HepG2 (cell line): Measurements from ENCODE around the gene ARL3. TPM values are rescaled to one million over a fixed set of nuclear protein-coding genes. Genes with fewer than 3 reads are reported as not detected.

ENCODE experiments used
- FOSL2 ChIP-seq: sonication (generic); formaldehyde crosslinking; IDR thresholded peaks from 2 replicates; pipeline ENCODE4 v1.4.0; 2020; ENCODE audit warnings: missing genetic modification reagents
- HNF4G ChIP-seq, 2 experiments: sonication (generic) in 1 of 2; formaldehyde crosslinking in 1 of 2; IDR thresholded peaks; 2 replicates each; pipeline versions ENCODE4 v1.4.0 to v1.6.1; 2011 to 2020; ENCODE audit warnings: borderline replicate concordance in 2 of 2, low read depth in 2 of 2, mild to moderate bottlenecking in 2 of 2, low read length in 1 of 2, missing genetic modification reagents in 1 of 2, moderate library complexity in 1 of 2
- PTBP1 ChIP-seq: fragments of 200-400 bp; formaldehyde crosslinking; IDR thresholded peaks from 2 replicates; pipeline ENCODE4 v1.6.1; 2018; ENCODE audit warnings: low read length, low read depth; ENCODE audit not compliant: poor library complexity, severe bottlenecking
- SMAD3 ChIP-seq: sonication (generic); formaldehyde crosslinking; IDR thresholded peaks from 2 replicates; pipeline ENCODE4 v1.4.0; 2020; ENCODE audit warnings: missing genetic modification reagents
- SOX6 ChIP-seq, 2 experiments: fragments of 450-650 bp in 1 of 2; sonication (generic) in 1 of 2; formaldehyde crosslinking in 1 of 2; IDR thresholded peaks; 2 replicates each; pipeline versions ENCODE4 v1.4.0 to v1.6.1; 2017 to 2020; ENCODE audit warnings: antibody characterized with exemption in 1 of 2, mild to moderate bottlenecking in 1 of 2, missing genetic modification reagents in 1 of 2
- ZNF136 ChIP-seq: sonication (generic); formaldehyde crosslinking; IDR thresholded peaks from 2 replicates; pipeline ENCODE4 v1.8.1; 2022; ENCODE audit warnings: low read depth, mild to moderate bottlenecking, moderate library complexity, missing genetic modification reagents
- ZNF569 ChIP-seq: sonication (generic); formaldehyde crosslinking; IDR thresholded peaks from 2 replicates; pipeline ENCODE4 v1.5.0; 2020; ENCODE audit warnings: mild to moderate bottlenecking, missing genetic modification reagents, moderate library complexity, borderline replicate concordance
- ZNF788 ChIP-seq: sonication (generic); formaldehyde crosslinking; IDR thresholded peaks from 2 replicates; pipeline ENCODE4 v1.5.0; 2020; ENCODE audit warnings: mild to moderate bottlenecking, missing genetic modification reagents, borderline replicate concordance
- polyA plus RNA-seq, 8 experiments: library from polyadenylated mRNA; depleted of rRNA in 3 of 8; stranded (reverse) in 7 of 8; unstranded in 1 of 8; fragments of >200 nt; fragmentation: Illumina TruSeq in 4 of 8; extraction: Trizol in 4 of 8; gene quantifications; 2 replicates each; pipeline versions ENCODE4 v1.2.1 to v1.2.3, GENCODE V29; 2011 to 2016; ENCODE audit warnings: low read depth in 4 of 8, missing spikeins in 1 of 8, mixed read lengths in 1 of 8; ENCODE audit not compliant: insufficient read depth in 1 of 8
- total RNA-seq, 5 experiments: library from RNA; depleted of rRNA; stranded (reverse); fragments of >200 nt; fragmentation: Illumina TruSeq; extraction: Trizol; gene quantifications; 2 replicates each; pipeline ENCODE4 v1.2.3, GENCODE V29; 2016; ENCODE audit warnings: low read depth in 1 of 5
- TF ChIP-seq, protein P1 (sequence below): sonication (generic); IDR thresholded peaks from 2 replicates; pipeline ENCODE4 v1.6.1; 2016; ENCODE audit warnings: low read depth, borderline replicate concordance
- TF ChIP-seq, protein P2 (sequence below): sonication (generic); formaldehyde crosslinking; IDR thresholded peaks from 2 replicates; pipeline ENCODE4 v1.4.0; 2020; ENCODE audit warnings: mild to moderate bottlenecking, missing genetic modification reagents
- TF ChIP-seq, protein P3 (sequence below): sonication (generic); formaldehyde crosslinking; IDR thresholded peaks from 2 replicates; pipeline ENCODE4 v1.5.0; 2020; ENCODE audit warnings: mild to moderate bottlenecking, missing genetic modification reagents, borderline replicate concordance
- TF ChIP-seq, protein P4 (sequence below), 2 experiments: sonication (generic) in 1 of 2; formaldehyde crosslinking in 1 of 2; IDR thresholded peaks; 2 replicates each; pipeline versions ENCODE4 v1.6.1 to v1.9.0; 2014 to 2022; ENCODE audit warnings: antibody characterized with exemption in 1 of 2, borderline replicate concordance in 1 of 2, inconsistent platforms in 1 of 2, low read depth in 1 of 2, missing genetic modification reagents in 1 of 2

The ARL3 gene
- total and polyA plus RNA-seq, 2 of the 13 experiments (the other 11 are each of a cell fraction or from before 2014, with no cell fraction given), result 5.2 to 6.6 TPM

DNA sequence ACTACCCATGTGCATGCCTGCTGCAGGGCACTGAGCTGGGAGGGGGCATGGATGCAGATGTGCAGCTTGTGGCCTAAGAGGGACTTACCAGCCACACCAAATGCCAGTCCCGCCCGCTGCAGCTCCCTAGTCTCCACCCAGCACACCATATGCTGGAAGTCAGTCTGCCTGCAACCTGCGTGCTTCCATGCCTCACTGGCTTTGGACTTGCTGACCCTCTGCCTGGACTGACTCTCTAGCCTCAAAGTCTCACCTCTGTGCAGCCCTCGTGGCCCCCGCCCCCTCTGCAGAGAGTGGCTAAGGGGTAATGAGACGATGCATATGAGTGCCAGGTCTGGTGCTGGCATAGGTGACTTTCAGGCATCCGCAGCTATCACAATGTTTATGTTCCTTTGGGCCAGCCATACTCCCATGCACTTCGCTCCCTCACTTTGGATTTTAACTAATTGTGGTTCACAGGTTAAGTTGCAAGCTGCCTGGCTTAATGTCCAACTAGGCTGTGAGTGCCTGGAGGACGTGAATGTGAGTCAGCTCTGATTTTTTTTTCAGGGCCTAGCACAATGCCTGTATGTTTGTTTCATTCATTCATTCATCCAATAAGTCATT, 48.2 kb downstream of the ARL3 start (continued):
- peak; percentile 14; the same call in 1 of the 2 replicates for TF ChIP-seq ZNF788 (CRISPR knock-in tag)
- TF ChIP-seq ZNF136 (CRISPR knock-in tag), result no peak
- peak; percentile 68 for TF ChIP-seq FOSL2
- TF ChIP-seq, protein P1, sequence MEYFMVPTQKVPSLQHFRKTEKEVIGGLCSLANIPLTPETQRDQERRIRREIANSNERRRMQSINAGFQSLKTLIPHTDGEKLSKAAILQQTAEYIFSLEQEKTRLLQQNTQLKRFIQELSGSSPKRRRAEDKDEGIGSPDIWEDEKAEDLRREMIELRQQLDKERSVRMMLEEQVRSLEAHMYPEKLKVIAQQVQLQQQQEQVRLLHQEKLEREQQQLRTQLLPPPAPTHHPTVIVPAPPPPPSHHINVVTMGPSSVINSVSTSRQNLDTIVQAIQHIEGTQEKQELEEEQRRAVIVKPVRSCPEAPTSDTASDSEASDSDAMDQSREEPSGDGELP, result 0 out of 2 replicates have a peak, but pooled peaks have one; percentile 25
- no peak for TF ChIP-seq SMAD3 (CRISPR knock-in tag)
- TF ChIP-seq PTBP1, result no peak
- TF ChIP-seq, protein P2, sequence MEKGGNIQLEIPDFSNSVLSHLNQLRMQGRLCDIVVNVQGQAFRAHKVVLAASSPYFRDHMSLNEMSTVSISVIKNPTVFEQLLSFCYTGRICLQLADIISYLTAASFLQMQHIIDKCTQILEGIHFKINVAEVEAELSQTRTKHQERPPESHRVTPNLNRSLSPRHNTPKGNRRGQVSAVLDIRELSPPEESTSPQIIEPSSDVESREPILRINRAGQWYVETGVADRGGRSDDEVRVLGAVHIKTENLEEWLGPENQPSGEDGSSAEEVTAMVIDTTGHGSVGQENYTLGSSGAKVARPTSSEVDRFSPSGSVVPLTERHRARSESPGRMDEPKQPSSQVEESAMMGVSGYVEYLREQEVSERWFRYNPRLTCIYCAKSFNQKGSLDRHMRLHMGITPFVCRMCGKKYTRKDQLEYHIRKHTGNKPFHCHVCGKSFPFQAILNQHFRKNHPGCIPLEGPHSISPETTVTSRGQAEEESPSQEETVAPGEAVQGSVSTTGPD (CRISPR knock-in tag), result no peak
- TF ChIP-seq, protein P3, sequence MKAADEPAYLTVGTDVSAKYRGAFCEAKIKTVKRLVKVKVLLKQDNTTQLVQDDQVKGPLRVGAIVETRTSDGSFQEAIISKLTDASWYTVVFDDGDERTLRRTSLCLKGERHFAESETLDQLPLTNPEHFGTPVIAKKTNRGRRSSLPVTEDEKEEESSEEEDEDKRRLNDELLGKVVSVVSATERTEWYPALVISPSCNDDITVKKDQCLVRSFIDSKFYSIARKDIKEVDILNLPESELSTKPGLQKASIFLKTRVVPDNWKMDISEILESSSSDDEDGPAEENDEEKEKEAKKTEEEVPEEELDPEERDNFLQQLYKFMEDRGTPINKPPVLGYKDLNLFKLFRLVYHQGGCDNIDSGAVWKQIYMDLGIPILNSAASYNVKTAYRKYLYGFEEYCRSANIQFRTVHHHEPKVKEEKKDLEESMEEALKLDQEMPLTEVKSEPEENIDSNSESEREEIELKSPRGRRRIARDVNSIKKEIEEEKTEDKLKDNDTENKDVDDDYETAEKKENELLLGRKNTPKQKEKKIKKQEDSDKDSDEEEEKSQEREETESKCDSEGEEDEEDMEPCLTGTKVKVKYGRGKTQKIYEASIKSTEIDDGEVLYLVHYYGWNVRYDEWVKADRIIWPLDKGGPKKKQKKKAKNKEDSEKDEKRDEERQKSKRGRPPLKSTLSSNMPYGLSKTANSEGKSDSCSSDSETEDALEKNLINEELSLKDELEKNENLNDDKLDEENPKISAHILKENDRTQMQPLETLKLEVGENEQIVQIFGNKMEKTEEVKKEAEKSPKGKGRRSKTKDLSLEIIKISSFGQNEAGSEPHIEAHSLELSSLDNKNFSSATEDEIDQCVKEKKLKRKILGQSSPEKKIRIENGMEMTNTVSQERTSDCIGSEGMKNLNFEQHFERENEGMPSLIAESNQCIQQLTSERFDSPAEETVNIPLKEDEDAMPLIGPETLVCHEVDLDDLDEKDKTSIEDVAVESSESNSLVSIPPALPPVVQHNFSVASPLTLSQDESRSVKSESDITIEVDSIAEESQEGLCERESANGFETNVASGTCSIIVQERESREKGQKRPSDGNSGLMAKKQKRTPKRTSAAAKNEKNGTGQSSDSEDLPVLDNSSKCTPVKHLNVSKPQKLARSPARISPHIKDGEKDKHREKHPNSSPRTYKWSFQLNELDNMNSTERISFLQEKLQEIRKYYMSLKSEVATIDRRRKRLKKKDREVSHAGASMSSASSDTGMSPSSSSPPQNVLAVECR (CRISPR knock-in tag), result peak; percentile 20; the same call in 1 of the 2 replicates
- TF ChIP-seq, protein P4, sequence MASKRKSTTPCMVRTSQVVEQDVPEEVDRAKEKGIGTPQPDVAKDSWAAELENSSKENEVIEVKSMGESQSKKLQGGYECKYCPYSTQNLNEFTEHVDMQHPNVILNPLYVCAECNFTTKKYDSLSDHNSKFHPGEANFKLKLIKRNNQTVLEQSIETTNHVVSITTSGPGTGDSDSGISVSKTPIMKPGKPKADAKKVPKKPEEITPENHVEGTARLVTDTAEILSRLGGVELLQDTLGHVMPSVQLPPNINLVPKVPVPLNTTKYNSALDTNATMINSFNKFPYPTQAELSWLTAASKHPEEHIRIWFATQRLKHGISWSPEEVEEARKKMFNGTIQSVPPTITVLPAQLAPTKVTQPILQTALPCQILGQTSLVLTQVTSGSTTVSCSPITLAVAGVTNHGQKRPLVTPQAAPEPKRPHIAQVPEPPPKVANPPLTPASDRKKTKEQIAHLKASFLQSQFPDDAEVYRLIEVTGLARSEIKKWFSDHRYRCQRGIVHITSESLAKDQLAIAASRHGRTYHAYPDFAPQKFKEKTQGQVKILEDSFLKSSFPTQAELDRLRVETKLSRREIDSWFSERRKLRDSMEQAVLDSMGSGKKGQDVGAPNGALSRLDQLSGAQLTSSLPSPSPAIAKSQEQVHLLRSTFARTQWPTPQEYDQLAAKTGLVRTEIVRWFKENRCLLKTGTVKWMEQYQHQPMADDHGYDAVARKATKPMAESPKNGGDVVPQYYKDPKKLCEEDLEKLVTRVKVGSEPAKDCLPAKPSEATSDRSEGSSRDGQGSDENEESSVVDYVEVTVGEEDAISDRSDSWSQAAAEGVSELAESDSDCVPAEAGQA (IDR thresholded peaks at IDR 0.05; ENCODE audit: low read depth), result no peak
- TF ChIP-seq, protein P4 (CRISPR knock-in tag; IDR thresholded peaks at IDR 0.05; ENCODE audit: borderline replicate concordance), result no peak
- TF ChIP-seq HNF4G (IDR thresholded peaks at IDR 0.05; ENCODE audit: borderline replicate concordance, low read depth, low read length), result peak; percentile 54
- no peak for TF ChIP-seq HNF4G (CRISPR knock-in tag; IDR thresholded peaks at IDR 0.05; ENCODE audit: borderline replicate concordance, low read depth)
- TF ChIP-seq SOX6 (IDR thresholded peaks at IDR 0.05), result no peak
- TF ChIP-seq SOX6 (CRISPR knock-in tag; IDR thresholded peaks at IDR 0.05), result peak; percentile 35
- no peak for TF ChIP-seq ZNF569 (CRISPR knock-in tag)
